ENCODE data around the gene ZNF587B.
"Not testable (repeated sequence)": the region's sequence is repeated elsewhere in the genome, so short reads cannot be mapped to it uniquely, and the experiment has no call there.

The ZNF587B gene

GRCh38 chr19:57830071-57830602 lies at the start of gene ZNF587B:
Gene ZNF587B (plus strand): TSS chr19:57830299. CDS start chr19:57830529, 230 bp downstream.
- no peak for DNase-seq (ENCODE audit: low read depth)

- DNase-seq (ENCODE audit: low read depth), result no peak
These were observed 43.8 kb upstream of the ZNF587B start for GRCh38 chr19:57786286-57786685.

- DNase-seq (ENCODE audit: low read depth), result no peak
These were observed 43.2 kb upstream of the ZNF587B start for GRCh38 chr19:57786906-57787305.

GRCh38 chr19:57788114-57788692 lies 41.9 kb upstream of the ZNF587B start:
- no peak for DNase-seq (ENCODE audit: low read depth)

- DNase-seq (ENCODE audit: low read depth), result no peak
These were observed 40.8 kb upstream of the ZNF587B start for GRCh38 chr19:57789288-57789687.

GRCh38 chr19:57796580-57796979 lies 33.5 kb upstream of the ZNF587B start:
- DNase-seq (ENCODE audit: low read depth), result not testable (repeated sequence)

- DNase-seq (ENCODE audit: low read depth), result no peak
These were observed 29.4 kb upstream of the ZNF587B start for GRCh38 chr19:57800696-57801095.

- no peak for DNase-seq (ENCODE audit: low read depth)
These were observed 27.8 kb upstream of the ZNF587B start for GRCh38 chr19:57802269-57802668.

GRCh38 chr19:57803265-57803593 lies 26.9 kb upstream of the ZNF587B start:
- DNase-seq (ENCODE audit: low read depth), result no peak

GRCh38 chr19:57803594-57804325 lies 26.3 kb upstream of the ZNF587B start:
- no peak for DNase-seq (ENCODE audit: low read depth)

GRCh38 chr19:57807541-57807940 lies 22.6 kb upstream of the ZNF587B start:
- DNase-seq (ENCODE audit: low read depth), result no peak

GRCh38 chr19:57810410-57811295 lies 19.4 kb upstream of the ZNF587B start:
- not testable (repeated sequence) for DNase-seq (ENCODE audit: low read depth)

- DNase-seq (ENCODE audit: low read depth), result no peak
These were observed 17.9 kb upstream of the ZNF587B start for GRCh38 chr19:57812226-57812625.

GRCh38 chr19:57812975-57813820 lies 16.9 kb upstream of the ZNF587B start:
- not testable (repeated sequence) for DNase-seq (ENCODE audit: low read depth)

GRCh38 chr19:57813919-57814504 lies 16.1 kb upstream of the ZNF587B start:
- DNase-seq (ENCODE audit: low read depth), result no peak

GRCh38 chr19:57814505-57815246 lies 15.4 kb upstream of the ZNF587B start, which contains the start of gene ZNF552:
Gene ZNF552 (minus strand): TSS chr19:57814913. CDS start chr19:57814743, 170 bp downstream.
- DNase-seq (ENCODE audit: low read depth), result peak; percentile 61

- DNase-seq (ENCODE audit: low read depth), result no peak
These were observed 14.6 kb upstream of the ZNF587B start for GRCh38 chr19:57815247-57816075.

- no peak for DNase-seq (ENCODE audit: low read depth)
These were observed 13.4 kb upstream of the ZNF587B start for GRCh38 chr19:57816652-57817051.

GRCh38 chr19:57817976-57818375 lies 12.1 kb upstream of the ZNF587B start:
- no peak for DNase-seq (ENCODE audit: low read depth)

- DNase-seq (ENCODE audit: low read depth), result no peak
These were observed 11.7 kb upstream of the ZNF587B start for GRCh38 chr19:57818378-57818777.
